ENCODE data around the gene KRT14.

DNA sequence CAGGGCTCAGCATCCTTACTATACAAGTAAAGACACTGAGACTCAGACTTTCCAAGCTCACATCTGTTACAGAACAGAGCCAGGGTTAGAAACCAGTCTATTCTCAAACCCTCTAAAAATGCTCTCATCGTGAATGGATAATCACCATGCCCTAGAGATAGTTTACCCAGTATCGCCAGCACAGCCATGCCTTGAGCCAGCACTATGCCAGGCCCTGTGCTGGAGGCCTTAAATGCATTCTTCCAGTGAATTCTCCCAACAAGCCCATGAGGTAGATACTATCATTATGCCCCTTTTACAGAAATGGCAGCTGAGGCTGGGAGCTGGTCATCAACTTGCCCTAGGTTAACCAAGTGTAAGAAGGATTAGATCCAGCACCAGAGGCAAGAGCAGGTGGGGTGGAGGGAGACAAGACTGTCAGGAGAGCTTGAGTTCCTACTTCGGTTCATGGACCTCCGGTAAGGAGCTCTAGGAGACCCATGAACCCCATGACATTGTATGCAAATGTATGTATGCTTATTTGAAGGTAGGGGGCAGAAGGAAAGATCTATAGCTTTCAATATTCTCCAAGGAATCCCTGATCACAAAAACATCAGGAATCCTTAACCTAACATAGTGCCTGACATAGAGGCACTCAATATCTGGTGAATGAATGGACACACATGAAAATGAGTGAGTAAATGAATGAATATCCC, 5.2 kb downstream of the KRT14 start:
- TF ChIP-seq CTCF (IDR thresholded peaks at IDR 0.05) (no peak), POLR2A (IDR thresholded peaks at IDR 0.05) (no peak), EP300 (IDR thresholded peaks at IDR 0.05) (no peak)

Data from ovary (tissue), 3 donors.